ENCODE results near the gene FOXQ1. TPM values are rescaled to one million over a fixed set of nuclear protein-coding genes. Genes with fewer than 3 reads are reported as not detected.

Gene FOXQ1
- total and polyA plus RNA-seq, 2 of the 13 experiments (the other 11 are each of a cell fraction or from before 2014, with no cell fraction given): 35.2 to 39.8 TPM

DNA sequence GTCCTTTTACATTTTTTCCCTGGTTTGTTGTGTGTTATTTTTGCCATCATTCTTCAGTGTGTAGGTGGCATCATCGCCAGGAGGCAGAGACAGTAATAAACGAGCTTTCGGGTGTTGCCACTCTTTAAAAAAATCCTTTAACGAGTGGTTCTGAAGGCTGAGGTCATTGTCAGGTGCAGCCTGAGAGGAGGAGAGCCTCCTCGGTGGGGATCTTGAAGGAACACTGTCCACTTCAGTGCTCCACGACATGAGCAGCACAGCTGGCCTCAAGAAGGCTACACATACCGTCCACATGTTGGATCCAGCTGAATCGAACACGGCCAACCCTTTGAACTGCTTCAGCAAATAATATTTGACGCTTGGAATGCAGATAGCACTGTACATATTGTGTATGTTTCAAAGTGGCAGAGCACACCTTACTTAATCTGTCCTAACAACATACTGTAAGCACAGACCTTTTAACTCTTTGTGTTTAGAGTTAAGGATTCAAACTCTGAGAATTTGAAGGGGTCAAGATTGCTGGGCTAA is 48.0 kb upstream of the FOXQ1 start (continued):
- TF ChIP-seq CENPBD1 (CRISPR knock-in tag; IDR thresholded peaks at IDR 0.05; ENCODE audit: borderline replicate concordance, low read depth) (0 out of 2 replicates have a peak, but pooled peaks have one; percentile 60), MAFF (IDR thresholded peaks at IDR 0.05; ENCODE audit: low read depth, low read length) (peak; percentile 54; the same call in 1 of the 2 replicates), FOXA1 (IDR thresholded peaks at IDR 0.05) (peak; percentile 79), FOXA1 (CRISPR knock-in tag; IDR thresholded peaks at IDR 0.05) (peak; percentile 97), SRSF1 (optimal IDR thresholded peaks at IDR 0.05; ENCODE audit: low read depth, low read length) (no peak), FOXK1 (CRISPR knock-in tag; IDR thresholded peaks at IDR 0.05; ENCODE audit: borderline replicate concordance, low read depth) (peak; percentile 90; the same call in 1 of the 2 replicates), ZNF75D (CRISPR knock-in tag; IDR thresholded peaks at IDR 0.05; ENCODE audit: borderline replicate concordance) (no peak), HNF1A (IDR thresholded peaks at IDR 0.05; ENCODE audit: low read depth) (peak; percentile 77), HNF1A (CRISPR knock-in tag; IDR thresholded peaks at IDR 0.05; ENCODE audit: borderline replicate concordance) (peak; percentile 87; the same call in 1 of the 2 replicates)
- TF ChIP-seq, protein P1, sequence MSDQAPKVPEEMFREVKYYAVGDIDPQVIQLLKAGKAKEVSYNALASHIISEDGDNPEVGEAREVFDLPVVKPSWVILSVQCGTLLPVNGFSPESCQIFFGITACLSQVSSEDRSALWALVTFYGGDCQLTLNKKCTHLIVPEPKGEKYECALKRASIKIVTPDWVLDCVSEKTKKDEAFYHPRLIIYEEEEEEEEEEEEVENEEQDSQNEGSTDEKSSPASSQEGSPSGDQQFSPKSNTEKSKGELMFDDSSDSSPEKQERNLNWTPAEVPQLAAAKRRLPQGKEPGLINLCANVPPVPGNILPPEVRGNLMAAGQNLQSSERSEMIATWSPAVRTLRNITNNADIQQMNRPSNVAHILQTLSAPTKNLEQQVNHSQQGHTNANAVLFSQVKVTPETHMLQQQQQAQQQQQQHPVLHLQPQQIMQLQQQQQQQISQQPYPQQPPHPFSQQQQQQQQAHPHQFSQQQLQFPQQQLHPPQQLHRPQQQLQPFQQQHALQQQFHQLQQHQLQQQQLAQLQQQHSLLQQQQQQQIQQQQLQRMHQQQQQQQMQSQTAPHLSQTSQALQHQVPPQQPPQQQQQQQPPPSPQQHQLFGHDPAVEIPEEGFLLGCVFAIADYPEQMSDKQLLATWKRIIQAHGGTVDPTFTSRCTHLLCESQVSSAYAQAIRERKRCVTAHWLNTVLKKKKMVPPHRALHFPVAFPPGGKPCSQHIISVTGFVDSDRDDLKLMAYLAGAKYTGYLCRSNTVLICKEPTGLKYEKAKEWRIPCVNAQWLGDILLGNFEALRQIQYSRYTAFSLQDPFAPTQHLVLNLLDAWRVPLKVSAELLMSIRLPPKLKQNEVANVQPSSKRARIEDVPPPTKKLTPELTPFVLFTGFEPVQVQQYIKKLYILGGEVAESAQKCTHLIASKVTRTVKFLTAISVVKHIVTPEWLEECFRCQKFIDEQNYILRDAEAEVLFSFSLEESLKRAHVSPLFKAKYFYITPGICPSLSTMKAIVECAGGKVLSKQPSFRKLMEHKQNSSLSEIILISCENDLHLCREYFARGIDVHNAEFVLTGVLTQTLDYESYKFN (CRISPR knock-in tag; conservative IDR thresholded peaks at IDR 0.05): peak; percentile 93
- TF ChIP-seq, protein P2, sequence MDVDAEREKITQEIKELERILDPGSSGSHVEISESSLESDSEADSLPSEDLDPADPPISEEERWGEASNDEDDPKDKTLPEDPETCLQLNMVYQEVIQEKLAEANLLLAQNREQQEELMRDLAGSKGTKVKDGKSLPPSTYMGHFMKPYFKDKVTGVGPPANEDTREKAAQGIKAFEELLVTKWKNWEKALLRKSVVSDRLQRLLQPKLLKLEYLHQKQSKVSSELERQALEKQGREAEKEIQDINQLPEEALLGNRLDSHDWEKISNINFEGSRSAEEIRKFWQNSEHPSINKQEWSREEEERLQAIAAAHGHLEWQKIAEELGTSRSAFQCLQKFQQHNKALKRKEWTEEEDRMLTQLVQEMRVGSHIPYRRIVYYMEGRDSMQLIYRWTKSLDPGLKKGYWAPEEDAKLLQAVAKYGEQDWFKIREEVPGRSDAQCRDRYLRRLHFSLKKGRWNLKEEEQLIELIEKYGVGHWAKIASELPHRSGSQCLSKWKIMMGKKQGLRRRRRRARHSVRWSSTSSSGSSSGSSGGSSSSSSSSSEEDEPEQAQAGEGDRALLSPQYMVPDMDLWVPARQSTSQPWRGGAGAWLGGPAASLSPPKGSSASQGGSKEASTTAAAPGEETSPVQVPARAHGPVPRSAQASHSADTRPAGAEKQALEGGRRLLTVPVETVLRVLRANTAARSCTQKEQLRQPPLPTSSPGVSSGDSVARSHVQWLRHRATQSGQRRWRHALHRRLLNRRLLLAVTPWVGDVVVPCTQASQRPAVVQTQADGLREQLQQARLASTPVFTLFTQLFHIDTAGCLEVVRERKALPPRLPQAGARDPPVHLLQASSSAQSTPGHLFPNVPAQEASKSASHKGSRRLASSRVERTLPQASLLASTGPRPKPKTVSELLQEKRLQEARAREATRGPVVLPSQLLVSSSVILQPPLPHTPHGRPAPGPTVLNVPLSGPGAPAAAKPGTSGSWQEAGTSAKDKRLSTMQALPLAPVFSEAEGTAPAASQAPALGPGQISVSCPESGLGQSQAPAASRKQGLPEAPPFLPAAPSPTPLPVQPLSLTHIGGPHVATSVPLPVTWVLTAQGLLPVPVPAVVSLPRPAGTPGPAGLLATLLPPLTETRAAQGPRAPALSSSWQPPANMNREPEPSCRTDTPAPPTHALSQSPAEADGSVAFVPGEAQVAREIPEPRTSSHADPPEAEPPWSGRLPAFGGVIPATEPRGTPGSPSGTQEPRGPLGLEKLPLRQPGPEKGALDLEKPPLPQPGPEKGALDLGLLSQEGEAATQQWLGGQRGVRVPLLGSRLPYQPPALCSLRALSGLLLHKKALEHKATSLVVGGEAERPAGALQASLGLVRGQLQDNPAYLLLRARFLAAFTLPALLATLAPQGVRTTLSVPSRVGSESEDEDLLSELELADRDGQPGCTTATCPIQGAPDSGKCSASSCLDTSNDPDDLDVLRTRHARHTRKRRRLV (CRISPR knock-in tag; IDR thresholded peaks at IDR 0.05): no peak
- TF ChIP-seq, protein P3, sequence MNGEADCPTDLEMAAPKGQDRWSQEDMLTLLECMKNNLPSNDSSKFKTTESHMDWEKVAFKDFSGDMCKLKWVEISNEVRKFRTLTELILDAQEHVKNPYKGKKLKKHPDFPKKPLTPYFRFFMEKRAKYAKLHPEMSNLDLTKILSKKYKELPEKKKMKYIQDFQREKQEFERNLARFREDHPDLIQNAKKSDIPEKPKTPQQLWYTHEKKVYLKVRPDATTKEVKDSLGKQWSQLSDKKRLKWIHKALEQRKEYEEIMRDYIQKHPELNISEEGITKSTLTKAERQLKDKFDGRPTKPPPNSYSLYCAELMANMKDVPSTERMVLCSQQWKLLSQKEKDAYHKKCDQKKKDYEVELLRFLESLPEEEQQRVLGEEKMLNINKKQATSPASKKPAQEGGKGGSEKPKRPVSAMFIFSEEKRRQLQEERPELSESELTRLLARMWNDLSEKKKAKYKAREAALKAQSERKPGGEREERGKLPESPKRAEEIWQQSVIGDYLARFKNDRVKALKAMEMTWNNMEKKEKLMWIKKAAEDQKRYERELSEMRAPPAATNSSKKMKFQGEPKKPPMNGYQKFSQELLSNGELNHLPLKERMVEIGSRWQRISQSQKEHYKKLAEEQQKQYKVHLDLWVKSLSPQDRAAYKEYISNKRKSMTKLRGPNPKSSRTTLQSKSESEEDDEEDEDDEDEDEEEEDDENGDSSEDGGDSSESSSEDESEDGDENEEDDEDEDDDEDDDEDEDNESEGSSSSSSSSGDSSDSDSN (CRISPR knock-in tag; IDR thresholded peaks at IDR 0.05): peak; percentile 46
